ENCODE data around the gene ZBTB17.
A peak's percentile ranks its signal among the peaks of the same experiment; 100 is the strongest.

The ZBTB17 gene

GRCh38 chr1:15959424-15959823, 16.5 kb downstream of the ZBTB17 start:
- peaks cover 5% of the 10 kb centered on the region for H3K36me3 ChIP-seq (ENCODE audit: control insufficient read depth, insufficient read depth, low read length)
- peaks cover 15% of the 10 kb centered on the region for H3K4me1 ChIP-seq (ENCODE audit: control insufficient read depth, insufficient read depth, low read length, poor library complexity, severe bottlenecking)
- H3K27ac ChIP-seq (ENCODE audit: low read depth, low read length, severe bottlenecking), result no peak overlapping the region
- H3K4me3 ChIP-seq (ENCODE audit: extremely low read depth, insufficient read depth, low read length, poor library complexity, severe bottlenecking), result no peak overlapping the region
- no peaks in the 10 kb centered on the region for H3K9me3 ChIP-seq (ENCODE audit: control insufficient read depth, low read length)

GRCh38 chr1:15958793-15959192, 17.1 kb downstream of the ZBTB17 start:
- Histone ChIP-seq H3K27ac (ENCODE audit: low read depth, low read length, severe bottlenecking) (no peak overlapping the region), H3K9me3 (ENCODE audit: control insufficient read depth, low read length) (no peaks in the 10 kb centered on the region), H3K4me1 (ENCODE audit: control insufficient read depth, insufficient read depth, low read length, poor library complexity, severe bottlenecking) (peaks cover 20% of the 10 kb centered on the region), H3K36me3 (ENCODE audit: control insufficient read depth, insufficient read depth, low read length) (peaks cover 10% of the 10 kb centered on the region), H3K4me3 (ENCODE audit: extremely low read depth, insufficient read depth, low read length, poor library complexity, severe bottlenecking) (no peak overlapping the region)

GRCh38 chr1:15958111-15958510, 17.8 kb downstream of the ZBTB17 start:
- peaks cover 27% of the 10 kb centered on the region for H3K4me1 ChIP-seq (ENCODE audit: control insufficient read depth, insufficient read depth, low read length, poor library complexity, severe bottlenecking)
- no peak overlapping the region for H3K27ac ChIP-seq (ENCODE audit: low read depth, low read length, severe bottlenecking)
- H3K9me3 ChIP-seq (ENCODE audit: control insufficient read depth, low read length), result no peaks in the 10 kb centered on the region
- H3K36me3 ChIP-seq (ENCODE audit: control insufficient read depth, insufficient read depth, low read length), result peaks cover 13% of the 10 kb centered on the region
- 88% methylated on average over 4 of the region's 5 CpGs; no CpG with 5 or more reads in 1 of the 2 experiments for WGBS, 2 experiments (ENCODE audit: insufficient coverage in 2 of 2)
- no peak overlapping the region for H3K4me3 ChIP-seq (ENCODE audit: extremely low read depth, insufficient read depth, low read length, poor library complexity, severe bottlenecking)

GRCh38 chr1:15957221-15958095, 18.4 kb downstream of the ZBTB17 start:
- Histone ChIP-seq H3K4me1 (ENCODE audit: control insufficient read depth, insufficient read depth, low read length, poor library complexity, severe bottlenecking) (peaks cover 34% of the 10 kb centered on the region), H3K27ac (ENCODE audit: low read depth, low read length, severe bottlenecking) (no peak overlapping the region), H3K9me3 (ENCODE audit: control insufficient read depth, low read length) (no peaks in the 10 kb centered on the region), H3K36me3 (ENCODE audit: control insufficient read depth, insufficient read depth, low read length) (peaks cover 14% of the 10 kb centered on the region), H3K4me3 (ENCODE audit: extremely low read depth, insufficient read depth, low read length, poor library complexity, severe bottlenecking) (no peak overlapping the region)
- WGBS, 2 experiments (ENCODE audit: insufficient coverage in 2 of 2), result 74 to 80% methylated on average over 13 to 14 of the region's 15 CpGs

GRCh38 chr1:15956150-15956549, 19.8 kb downstream of the ZBTB17 start:
- Histone ChIP-seq H3K4me1 (ENCODE audit: control insufficient read depth, insufficient read depth, low read length, poor library complexity, severe bottlenecking) (peaks cover 47% of the 10 kb centered on the region), H3K27ac (ENCODE audit: low read depth, low read length, severe bottlenecking) (peak overlapping the region; percentile 57), H3K36me3 (ENCODE audit: control insufficient read depth, insufficient read depth, low read length) (peaks cover 10% of the 10 kb centered on the region), H3K4me3 (ENCODE audit: extremely low read depth, insufficient read depth, low read length, poor library complexity, severe bottlenecking) (no peak overlapping the region), H3K9me3 (ENCODE audit: control insufficient read depth, low read length) (no peaks in the 10 kb centered on the region)

GRCh38 chr1:15955552-15955951, 20.3 kb downstream of the ZBTB17 start:
- no peaks in the 10 kb centered on the region for H3K9me3 ChIP-seq (ENCODE audit: control insufficient read depth, low read length)

GRCh38 chr1:15954316-15954715, 21.6 kb downstream of the ZBTB17 start:
- H3K36me3 ChIP-seq (ENCODE audit: control insufficient read depth, insufficient read depth, low read length), result peaks cover 14% of the 10 kb centered on the region
- peaks cover 65% of the 10 kb centered on the region for H3K4me1 ChIP-seq (ENCODE audit: control insufficient read depth, insufficient read depth, low read length, poor library complexity, severe bottlenecking)
- WGBS, 2 experiments (ENCODE audit: insufficient coverage in 2 of 2), result 79 to 93% methylated on average over 3 of the region's 3 CpGs
- H3K4me3 ChIP-seq (ENCODE audit: extremely low read depth, insufficient read depth, low read length, poor library complexity, severe bottlenecking), result no peak overlapping the region
- H3K27ac ChIP-seq (ENCODE audit: low read depth, low read length, severe bottlenecking), result peak overlapping the region; percentile 36
- no peaks in the 10 kb centered on the region for H3K9me3 ChIP-seq (ENCODE audit: control insufficient read depth, low read length)

More at GRCh38 chr1:15955552-15955951, 20.3 kb downstream of the ZBTB17 start:
- 83 to 100% methylated on average over 1 to 2 of the region's 2 CpGs for WGBS, 2 experiments (ENCODE audit: insufficient coverage in 2 of 2)
- Histone ChIP-seq H3K36me3 (ENCODE audit: control insufficient read depth, insufficient read depth, low read length) (peaks cover 10% of the 10 kb centered on the region), H3K4me3 (ENCODE audit: extremely low read depth, insufficient read depth, low read length, poor library complexity, severe bottlenecking) (no peak overlapping the region), H3K27ac (ENCODE audit: low read depth, low read length, severe bottlenecking) (peak overlapping the region; percentile 57), H3K4me1 (ENCODE audit: control insufficient read depth, insufficient read depth, low read length, poor library complexity, severe bottlenecking) (peaks cover 53% of the 10 kb centered on the region)

GRCh38 chr1:15953791-15954241, 22.1 kb downstream of the ZBTB17 start:
- Histone ChIP-seq H3K4me1 (ENCODE audit: control insufficient read depth, insufficient read depth, low read length, poor library complexity, severe bottlenecking) (peaks cover 70% of the 10 kb centered on the region), H3K9me3 (ENCODE audit: control insufficient read depth, low read length) (no peaks in the 10 kb centered on the region), H3K27ac (ENCODE audit: low read depth, low read length, severe bottlenecking) (peak overlapping the region; percentile 90), H3K4me3 (ENCODE audit: extremely low read depth, insufficient read depth, low read length, poor library complexity, severe bottlenecking) (no peak overlapping the region), H3K36me3 (ENCODE audit: control insufficient read depth, insufficient read depth, low read length) (peaks cover 14% of the 10 kb centered on the region)
- 80 to 91% methylated on average over 1 of the region's 1 CpG for WGBS, 2 experiments (ENCODE audit: insufficient coverage in 2 of 2)

GRCh38 chr1:15953294-15953771, 22.6 kb downstream of the ZBTB17 start:
- no peaks in the 10 kb centered on the region for H3K9me3 ChIP-seq (ENCODE audit: control insufficient read depth, low read length)
- peaks cover 18% of the 10 kb centered on the region for H3K36me3 ChIP-seq (ENCODE audit: control insufficient read depth, insufficient read depth, low read length)
- H3K4me1 ChIP-seq (ENCODE audit: control insufficient read depth, insufficient read depth, low read length, poor library complexity, severe bottlenecking), result peaks cover 74% of the 10 kb centered on the region
- no peak overlapping the region for H3K4me3 ChIP-seq (ENCODE audit: extremely low read depth, insufficient read depth, low read length, poor library complexity, severe bottlenecking)
- peak overlapping the region; percentile 90 for H3K27ac ChIP-seq (ENCODE audit: low read depth, low read length, severe bottlenecking)
- WGBS, 2 experiments (ENCODE audit: insufficient coverage in 2 of 2), result 92 to 94% methylated on average over 10 of the region's 11 CpGs

GRCh38 chr1:15952317-15953258, 23.3 kb downstream of the ZBTB17 start:
- Histone ChIP-seq H3K4me1 (ENCODE audit: control insufficient read depth, insufficient read depth, low read length, poor library complexity, severe bottlenecking) (peaks cover 71% of the 10 kb centered on the region), H3K27ac (ENCODE audit: low read depth, low read length, severe bottlenecking) (peak overlapping the region; percentile 90), H3K36me3 (ENCODE audit: control insufficient read depth, insufficient read depth, low read length) (peaks cover 26% of the 10 kb centered on the region), H3K9me3 (ENCODE audit: control insufficient read depth, low read length) (no peaks in the 10 kb centered on the region), H3K4me3 (ENCODE audit: extremely low read depth, insufficient read depth, low read length, poor library complexity, severe bottlenecking) (no peak overlapping the region)
- 88 to 91% methylated on average over 19 to 26 of the region's 27 CpGs for WGBS, 2 experiments (ENCODE audit: insufficient coverage in 2 of 2)

All from mesodermal cell (in vitro differentiated cells).